ENCODE measurements around the gene LBHD2.

Gene LBHD2

DNA sequence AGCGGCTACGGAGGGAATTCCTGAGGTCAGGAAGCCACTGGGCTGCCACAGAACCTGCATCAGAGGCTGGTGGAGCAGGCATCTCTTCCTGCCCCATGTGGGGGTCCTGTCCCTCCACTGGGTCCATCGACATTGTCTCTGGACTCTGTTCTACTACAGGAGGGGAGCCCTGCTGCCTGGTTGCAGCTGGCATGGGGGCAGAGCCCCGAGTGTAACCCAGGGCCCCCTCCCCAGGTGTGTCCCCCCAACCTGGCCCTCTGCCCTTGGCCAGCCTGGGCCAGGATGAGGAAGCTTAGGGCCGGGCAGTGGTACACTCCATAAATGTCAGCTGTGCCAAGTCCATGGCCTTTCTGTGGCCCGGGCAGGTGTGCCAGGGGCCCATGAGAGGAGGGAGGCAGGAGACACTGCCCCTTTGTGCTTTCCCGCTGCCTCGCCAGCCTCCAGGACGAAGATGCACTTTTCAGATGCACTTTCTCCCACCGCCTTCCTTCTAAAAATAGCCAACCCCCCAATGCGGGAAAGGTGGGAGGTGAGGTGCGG, 6.5 kb downstream of the LBHD2 start:
- no peak for DNase-seq (ENCODE audit: low read depth in 3 of 3)

DNA sequence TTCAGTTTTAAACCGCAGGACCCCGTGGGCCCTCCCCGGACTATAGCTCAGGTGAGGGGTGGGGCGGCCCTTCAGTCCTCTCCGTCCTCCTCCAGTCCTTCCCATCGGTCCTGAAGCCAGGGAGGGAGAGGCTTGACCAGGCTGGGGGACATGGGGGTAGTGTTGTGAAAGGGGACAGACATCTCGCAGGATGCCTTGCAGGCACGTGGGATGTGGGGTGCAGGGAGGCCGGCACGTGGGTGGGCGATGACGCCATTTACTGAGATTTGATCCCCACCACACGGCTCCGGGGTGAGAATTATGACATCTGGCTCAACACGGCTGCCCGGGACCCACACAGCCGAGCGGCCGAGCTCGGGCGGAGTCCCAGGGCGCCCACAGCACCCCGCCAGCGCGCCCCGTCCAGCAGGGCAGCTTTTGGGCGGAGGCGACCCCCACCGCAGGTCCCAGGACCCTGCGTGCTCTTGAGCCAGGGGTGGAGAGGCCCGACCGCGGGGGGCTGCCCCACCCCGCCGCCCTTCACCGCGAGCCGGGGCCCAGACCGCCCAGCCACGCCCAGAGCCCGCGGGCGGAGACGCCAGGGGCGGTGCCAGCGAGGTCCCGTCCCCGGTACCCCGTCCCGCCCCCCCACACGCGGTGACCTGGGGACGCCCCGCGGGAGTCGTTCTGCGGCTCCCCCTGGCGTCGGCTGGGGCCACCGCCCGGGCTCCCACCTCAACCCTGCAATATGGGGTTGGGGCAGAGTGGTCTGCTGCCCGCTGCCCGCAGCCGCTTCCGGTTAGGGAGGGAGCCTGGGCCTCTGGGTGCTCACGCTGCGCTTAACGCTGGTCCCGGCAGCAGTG, 7.3 kb downstream of the LBHD2 start:
- DNase-seq (ENCODE audit: low read depth in 3 of 3): peak; percentile 47 to 79 (median 48)

DNA sequence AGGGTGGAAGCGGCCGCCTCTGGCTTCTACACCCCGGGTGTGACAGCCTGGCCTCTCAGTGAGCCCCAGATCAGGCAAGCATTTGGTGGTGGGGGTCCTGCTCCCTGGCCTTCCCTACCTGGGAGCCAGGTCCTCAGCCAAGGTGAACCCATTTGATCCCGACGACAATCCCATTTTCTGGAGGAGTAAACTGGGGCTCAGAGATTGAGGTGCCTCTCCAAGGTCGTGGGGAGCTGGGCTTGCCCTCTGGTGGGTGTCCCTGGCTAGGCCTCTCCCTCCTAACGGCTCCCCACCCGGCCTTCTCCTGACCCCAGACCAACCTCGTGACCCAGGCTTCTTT, 7.8 kb downstream of the LBHD2 start:
- no peak for DNase-seq (ENCODE audit: low read depth in 3 of 3)

DNA sequence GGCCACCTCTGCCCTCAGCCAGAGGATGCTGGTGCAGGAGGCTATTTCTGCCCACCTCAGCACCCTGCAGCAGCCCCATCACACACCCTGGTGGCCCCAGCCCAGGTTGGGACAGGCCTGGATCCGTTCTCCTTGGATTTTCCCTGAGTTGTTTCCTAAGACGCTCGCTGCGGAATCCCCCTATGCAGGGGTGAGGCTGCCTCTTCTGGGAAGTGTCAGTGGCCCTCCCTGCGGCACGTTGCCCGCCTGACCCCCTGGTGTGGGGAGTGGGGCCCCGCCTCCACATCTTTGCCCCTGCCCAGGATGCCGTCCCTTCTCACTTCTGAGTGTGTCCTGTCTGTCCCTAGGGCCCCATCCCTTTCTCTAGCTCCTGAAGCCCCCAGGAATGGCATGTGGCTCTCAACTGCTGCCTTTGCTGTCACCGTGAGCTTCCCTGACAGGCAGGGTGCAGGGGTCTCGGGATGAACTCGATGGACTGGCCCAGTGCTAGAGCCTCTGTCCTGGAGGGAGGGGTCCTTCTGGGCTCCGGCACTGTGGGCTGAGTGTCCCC, 9.9 kb downstream of the LBHD2 start:
- no peak for DNase-seq (ENCODE audit: low read depth in 3 of 3)

DNA sequence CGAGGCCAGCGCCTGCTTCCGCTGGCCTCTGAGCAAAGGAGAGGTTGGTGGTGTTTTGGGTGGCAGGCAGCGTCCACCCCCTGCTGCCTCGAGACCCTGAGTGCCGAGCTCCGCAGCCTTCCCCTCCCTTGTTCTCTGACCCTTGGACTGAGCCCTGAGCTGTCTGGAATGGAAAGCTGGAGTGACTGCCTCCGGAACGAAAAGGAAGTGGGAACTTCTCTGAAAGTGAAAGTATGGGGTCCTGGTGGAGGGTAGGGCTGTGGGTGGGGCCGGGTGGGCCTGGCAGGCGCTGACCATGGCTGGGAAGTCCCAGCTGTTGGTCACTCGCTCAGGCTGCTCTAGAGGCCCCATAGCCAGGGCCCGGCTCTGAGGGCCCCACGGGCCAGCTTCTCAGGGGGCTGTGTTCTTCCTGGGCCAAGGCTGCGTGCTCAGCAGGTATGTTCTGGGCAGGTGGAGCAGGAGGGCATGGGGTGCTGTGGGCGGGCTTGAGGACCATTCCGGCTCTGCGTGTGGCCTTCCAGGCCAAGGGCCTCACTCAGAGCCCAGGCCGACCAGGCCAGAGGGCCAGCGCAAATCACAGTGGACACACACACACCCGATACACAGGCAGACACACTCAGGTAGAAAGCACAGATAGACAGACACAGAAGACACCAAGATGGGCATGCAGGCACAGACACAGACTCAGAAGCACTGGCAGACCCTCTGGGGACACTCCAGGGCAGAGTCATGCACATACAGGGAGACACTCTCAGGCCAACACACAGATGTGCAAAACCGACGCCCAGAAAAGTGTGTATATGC, 10.6 kb downstream of the LBHD2 start, which contains the start of gene EXOC3L4:
TSS of gene EXOC3L4 (plus strand) at position 320 of the 804 bp plus-strand sequence. CDS start 5,495 bp downstream, outside the sequence.
- no peak for DNase-seq (ENCODE audit: low read depth in 3 of 3)

DNA sequence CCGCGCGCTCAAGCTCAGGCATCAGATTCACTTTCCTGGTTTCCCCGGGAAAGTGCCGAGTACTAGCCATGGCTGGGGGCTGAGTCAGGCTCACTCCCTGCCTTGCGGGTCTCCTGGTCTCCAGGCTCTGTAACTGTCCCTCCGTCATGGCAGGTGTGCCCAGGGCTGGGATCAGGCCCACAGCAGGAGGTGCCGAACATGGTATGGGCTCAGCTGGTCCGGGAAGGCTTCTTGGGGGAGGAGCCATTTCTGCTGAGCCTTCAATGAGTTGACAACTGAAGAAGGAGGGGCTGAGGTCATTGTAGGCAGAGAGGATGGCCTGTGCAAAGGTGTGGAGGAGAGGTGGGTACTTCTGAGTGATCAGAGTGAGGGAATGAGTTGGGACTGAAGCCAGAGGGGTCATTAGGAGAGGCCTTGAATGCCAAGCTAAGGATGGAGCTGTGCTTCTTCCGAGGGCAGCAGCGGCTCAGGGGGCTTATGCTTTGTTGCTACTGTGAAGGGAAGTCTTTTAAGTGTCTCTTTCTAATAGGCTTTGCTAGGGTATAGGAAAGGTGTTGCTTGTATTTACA, 11.3 kb downstream of the LBHD2 start:
- DNase-seq (ENCODE audit: low read depth in 3 of 3): no peak

DNA sequence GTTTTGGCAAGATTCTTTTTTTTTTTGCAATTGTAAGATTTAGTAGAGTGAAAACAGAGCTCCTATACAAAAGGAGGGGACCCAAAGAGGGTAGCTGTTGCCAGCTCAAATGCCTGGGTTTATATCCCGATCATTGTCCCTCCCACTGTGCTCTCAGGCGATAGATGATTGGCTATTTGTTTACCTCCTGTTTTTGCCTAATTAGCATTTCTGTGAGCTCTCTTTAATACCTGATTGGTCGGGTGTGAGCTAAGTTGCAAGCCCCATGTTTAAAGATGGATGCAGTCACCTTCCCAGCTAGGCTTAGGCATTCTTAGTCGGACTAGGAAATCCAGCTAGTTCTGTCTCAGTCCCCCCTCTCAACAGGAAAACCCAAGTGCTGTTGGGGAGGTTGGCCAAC, 12.4 kb downstream of the LBHD2 start:
- no peak for DNase-seq (ENCODE audit: low read depth in 3 of 3)

DNA sequence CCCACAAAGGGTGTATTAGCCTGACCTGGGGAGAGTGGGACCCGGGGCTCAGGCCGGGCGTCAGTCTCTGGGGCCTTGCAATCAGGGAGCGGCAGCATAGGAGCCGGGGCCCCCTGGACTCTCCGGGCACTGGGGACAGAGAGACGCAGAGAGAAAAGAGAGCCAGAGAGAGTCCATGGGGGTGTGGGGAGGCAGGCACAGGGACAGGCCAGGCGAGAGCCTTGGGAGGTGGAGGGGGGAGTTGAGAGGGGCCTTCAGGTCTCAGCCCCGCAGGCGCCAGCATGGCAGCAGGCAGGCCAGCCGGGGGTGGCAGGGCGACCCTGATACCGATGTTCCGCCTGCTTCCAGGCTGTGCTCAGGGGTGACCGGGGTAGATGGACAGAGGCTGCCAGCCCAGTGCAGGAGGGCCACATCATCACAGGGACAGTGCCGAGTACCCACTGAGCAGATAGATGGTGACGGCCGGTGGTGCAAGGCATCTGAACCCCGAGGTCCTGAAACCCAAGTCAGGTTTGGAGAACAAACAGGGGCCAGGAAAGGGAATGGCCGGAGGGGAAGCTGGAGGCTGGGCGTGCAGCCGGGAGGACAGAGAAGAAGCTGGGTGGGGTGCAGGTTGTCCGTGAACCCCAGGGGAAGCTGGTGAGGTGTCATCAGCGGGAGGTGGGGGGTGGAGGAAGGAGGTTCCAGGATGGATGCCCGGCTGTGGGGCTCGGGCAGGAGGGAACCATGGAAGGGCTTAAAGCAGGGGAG, 13.4 kb downstream of the LBHD2 start:
- no peak for DNase-seq (ENCODE audit: low read depth in 3 of 3)

DNA sequence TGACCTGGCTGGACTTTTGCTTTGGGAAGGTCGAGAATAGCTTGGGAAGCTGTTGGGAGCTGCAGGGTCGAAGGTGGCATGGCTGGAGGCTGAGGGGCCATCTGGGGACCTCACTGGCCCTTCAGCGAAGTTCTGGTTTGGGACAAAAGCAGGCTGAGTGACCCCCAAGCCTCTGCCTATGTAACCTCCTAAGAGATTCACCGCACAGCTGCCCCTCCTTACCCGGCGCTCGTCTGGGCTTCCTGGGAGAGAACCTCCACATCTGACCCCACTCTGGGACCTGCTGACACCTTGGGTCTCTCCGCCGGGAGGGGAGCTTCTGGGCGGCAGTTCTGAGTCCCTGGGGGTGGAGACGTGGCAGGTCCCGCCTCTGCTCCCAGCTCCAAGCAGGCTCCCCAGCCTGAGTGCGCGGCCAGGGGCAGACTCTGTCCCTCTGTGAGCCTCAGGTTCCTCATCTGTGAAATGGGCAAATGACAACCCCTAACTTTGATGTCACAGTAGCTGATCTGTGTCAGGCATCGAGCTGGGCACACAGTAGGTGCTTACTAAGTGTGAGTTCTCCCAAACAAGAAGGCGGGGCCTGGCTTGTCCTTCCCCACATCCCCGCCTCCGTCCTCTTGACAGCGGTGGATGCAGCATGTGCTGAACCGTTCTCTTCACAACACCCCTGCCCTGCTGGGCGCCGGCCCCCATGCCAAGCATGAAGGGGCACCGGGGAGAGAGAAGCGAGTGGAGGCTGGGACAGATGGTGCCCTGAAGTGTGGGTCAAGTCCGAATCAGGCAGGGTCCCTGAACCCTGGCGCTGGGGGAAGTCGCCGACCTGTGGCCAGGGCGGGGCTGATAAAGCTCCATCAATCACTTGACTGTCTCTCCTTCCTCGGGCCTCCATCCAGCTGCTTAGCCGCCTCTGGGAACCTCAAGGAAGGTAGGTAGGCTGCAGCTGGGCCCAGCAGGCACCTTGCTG, 14.3 kb downstream of the LBHD2 start:
- DNase-seq (ENCODE audit: low read depth in 3 of 3): no peak

DNA sequence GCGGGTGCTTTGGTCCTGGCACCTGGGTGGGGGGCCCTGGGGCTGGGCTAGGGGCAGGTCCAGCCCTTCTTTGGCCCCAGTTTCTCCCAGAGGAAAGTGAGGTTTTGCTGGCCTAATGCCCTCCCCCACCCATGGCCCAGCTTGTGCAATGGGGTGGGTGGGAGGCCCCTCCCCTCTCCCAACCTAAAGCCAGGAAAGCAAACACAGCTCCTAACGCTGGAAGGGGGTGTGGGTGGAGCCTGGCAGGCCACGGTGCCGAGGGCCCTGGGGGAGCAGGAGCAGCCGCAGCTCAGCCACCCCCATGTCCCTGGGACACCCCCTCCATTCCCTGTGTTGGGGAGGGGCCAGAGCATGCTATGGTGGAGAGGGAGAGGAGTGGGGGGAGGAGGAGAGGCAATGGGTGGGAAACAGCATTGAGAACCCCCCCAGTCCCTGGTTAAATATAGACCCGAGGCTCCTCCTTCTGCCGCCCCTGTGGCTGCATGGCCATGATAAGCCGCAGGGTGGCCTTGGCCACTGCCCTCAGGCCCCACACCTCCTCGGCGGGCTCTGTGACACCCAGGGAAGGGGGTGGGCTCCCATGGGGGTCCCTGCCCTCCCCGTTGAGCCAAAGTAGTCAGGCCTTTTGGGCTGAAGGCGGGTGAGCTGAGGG, 15.2 kb downstream of the LBHD2 start:
- no peak for DNase-seq (ENCODE audit: low read depth in 3 of 3)

DNA sequence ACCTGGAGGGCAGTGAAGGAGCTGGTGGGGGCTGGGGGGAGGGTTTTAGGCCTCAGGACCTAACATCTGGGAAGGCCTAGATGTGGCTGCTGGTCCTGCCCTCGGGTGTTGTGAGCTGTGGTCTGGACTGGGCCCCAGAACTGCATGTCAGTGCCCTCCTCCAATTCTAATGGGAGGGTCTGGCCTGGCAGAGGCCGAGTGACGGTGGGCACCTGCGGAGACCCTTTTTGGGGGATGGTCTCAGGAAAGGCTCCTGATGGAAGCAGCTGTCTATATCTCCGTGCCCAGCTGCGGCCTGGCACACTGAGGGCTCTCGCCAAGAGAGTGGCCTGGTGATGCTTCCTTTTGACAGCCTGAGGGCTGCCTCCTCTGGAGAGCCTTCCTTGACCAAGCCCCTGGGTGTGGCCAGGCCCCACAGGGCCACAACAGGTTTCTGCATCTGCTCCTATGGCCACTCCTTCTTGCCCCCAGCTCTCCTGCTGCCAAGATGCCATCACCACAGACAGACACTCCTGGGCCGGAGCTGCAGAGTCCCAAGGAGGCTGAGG, 15.8 kb downstream of the LBHD2 start:
- no peak for DNase-seq (ENCODE audit: low read depth in 3 of 3)

DNA sequence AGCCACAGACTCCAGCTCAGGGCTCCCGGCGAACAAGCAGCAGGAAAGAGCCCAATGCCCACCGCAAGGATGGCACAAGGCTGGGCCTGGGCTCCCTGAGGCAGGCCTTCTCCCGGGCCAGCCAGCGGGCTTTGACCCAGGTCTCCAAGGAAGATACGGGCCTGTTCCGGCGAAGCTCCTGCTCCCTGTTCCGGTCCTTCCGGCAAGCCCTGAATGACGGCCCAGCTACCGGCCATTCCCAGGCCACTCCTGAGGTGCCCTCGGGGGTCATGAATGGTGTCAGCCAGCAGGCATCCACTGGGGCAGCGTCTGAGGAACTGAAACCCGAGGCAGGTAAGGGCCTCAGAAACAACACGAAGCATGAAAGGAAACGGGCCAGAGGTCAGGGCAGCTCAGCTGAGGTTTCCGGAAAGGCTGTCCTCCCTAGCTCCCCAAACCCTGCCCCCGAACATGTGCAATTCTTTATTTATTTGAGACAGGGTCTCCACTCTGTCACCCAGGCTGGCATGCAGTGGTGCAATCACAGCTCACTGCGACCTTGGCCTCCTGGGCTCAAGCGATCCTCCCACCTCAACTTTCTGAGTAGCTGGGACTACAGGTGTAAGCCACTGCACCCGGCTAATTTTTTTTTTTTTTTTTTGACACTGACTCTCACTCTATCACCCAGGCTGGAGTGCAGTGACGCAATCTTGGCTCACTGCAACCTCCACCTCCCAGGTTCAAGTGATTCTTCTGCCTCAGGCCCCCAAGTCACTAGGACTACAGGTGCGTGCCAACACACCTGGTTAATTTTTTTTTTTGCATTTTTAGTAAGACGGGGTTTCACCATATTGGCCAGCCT, 16.5 kb downstream of the LBHD2 start:
- DNase-seq (ENCODE audit: low read depth in 3 of 3): no peak

DNA sequence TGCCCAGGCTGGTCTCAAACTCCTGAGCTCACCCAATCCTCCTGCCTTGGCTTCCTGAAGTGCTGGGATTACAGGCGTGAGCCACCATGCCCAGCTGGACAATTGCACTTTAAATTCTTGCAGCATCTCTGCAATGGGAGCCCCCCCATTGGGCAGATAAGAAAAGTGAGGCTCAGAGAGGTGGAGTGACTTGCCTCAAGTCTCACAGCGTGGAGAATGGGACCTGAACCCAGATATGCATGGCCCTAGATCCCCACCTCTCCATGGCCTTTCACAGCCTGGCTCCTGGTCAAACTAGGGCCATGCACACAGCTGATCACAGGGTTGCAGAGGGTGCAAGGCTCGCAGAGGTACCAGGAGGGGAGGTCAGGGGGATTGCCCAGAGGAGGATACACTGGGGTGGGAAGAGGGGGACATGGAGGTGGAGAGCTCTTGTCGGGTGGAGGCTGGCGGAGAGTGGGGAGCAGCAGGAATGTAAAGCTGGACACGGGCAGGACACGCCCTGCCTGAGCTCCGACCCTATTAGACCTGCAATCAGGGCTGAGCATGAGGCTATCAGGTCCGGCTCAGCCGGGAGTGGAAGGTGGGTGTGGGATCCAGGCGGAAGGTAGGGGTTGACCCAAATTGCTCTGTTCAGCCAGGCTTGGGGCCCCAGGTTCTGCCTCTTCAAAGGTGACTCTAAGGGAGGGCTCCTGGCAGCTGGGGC, 17.4 kb downstream of the LBHD2 start:
- DNase-seq (ENCODE audit: low read depth in 3 of 3): no peak

DNA sequence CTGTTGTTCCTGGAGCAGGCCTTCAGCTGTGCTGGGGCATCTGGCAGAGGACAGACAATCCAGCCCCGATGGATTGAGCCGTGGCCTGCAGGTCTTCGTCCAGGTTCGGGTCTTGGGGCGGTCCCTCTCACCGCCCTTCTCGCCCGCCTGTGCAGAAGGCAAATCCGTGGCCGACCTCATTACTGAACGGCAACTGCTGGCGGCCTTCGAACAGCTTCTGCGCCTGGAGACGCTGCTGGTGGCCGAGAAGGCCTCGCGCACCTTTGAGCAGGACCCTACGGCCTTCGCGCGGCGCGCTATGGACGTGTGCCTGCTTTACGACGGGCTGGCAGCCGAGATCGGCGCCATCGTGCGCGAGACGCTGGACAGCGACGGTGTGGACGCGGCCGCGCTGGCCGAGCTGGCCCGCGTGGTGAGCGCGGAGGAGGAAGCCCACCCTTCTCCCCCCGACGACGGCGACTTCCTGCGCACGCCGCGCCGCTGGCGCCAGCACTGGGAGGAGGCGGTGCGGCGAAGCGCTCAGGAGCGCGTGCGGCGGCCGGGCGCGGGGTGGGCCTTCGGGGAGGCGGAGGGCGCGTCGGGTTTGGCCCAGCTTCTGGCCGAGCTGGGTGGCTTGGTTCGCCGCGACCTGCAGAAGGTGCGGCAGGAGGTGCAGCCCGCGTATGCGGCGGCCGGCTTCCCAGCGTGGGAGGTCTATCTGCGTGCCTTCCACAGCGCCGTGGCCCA, 18.1 kb downstream of the LBHD2 start:
- DNase-seq (ENCODE audit: low read depth in 3 of 3): no peak

DNA sequence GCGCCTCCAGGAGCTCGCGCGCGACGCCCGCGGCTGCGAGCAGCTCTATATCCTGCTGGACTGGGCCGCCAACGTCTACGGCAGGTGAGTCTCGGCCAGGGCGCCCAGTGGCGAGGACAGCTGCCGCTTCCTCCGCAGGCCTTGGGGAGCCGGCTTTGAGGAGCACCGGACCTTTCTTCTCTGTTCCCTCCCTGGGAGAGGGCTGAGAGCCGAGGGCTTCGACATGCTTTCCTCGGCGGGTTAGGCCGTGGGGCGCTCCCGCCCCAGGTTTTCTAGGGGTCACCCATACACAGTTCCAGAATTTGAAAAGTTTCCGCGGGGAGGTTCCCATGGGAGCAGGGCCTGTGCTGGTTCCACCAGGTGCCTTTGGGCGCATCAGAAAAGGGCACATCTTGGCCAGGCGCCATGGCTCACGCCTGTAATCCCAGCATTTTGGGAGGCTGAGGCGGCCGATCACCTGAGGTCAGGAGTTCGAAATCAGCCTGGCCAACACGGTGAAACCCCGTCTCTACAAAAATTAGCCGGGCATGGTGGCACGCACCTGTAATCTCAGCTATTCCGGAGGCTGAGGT, 18.8 kb downstream of the LBHD2 start:
- DNase-seq (ENCODE audit: low read depth in 3 of 3): no peak

DNA sequence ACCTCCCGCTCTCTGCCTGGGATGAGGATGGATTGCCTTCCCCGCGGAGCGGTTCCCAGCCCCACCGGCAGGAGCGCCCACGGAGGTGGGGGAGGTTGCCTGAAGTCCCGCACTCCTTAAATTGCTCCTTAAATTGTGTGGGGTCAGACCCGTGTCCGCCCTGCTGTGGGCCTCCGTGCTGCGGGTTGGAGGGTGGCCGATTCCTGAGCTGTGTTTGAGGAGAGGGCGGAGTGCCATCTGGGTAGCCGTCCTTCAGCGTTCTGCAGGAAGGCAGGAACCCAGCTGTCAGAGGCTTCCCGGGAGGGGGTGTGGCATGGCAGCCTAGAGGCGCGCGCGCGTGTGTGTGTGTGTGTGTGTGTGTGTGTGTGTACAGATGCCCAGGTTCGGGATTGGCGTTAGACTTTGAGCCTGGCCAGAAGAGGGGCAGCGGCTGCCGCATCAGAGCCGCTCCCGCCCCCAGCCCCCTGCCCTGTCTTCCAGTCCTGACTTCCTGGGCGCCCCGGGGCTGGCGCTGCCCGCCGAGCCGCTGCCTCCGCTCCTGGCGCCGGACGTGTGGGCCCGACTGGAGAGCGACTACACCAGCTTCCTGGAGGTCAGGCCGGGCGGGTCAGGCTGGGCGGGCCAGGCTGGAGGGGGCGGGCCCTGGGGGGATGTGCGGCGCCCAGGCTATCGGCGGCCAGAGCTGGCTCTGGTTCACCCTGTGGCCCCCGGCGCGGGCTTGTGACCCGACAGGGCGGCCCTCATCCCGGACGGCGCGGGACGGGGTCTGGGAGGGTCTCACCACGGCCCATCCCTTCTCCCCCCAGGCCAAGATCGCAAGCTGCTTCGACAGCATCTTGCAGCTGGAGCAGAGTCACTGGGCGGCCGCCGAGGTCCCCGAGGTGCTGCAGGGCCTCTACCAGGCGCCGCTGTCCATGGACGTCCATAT, 19.7 kb downstream of the LBHD2 start:
- no peak for DNase-seq (ENCODE audit: low read depth in 3 of 3)

All from stimulated activated CD4-positive, alpha-beta T cell treated with anti-CD3 and anti-CD28 coated beads, TNF-alpha, amount 100 ng/mL, for 24 hours (primary cell).